ENCODE results near the gene MALAT1.

MALAT1 gene

GRCh38 chr11:65555693-65556231, 56.9 kb downstream of the MALAT1 start:
- TF ChIP-seq CTCF (IDR thresholded peaks at IDR 0.05; ENCODE audit: control insufficient read depth, extremely low read depth, insufficient read depth), result no peak
- H3K4me3 ChIP-seq (ENCODE audit: low read depth, low read length), result no peak overlapping the region
- DNase-seq (ENCODE audit: low read depth), result no peak

Data from LNCaP clone FGC (cell line).